ENCODE data around the gene PTPN22.

DNA sequence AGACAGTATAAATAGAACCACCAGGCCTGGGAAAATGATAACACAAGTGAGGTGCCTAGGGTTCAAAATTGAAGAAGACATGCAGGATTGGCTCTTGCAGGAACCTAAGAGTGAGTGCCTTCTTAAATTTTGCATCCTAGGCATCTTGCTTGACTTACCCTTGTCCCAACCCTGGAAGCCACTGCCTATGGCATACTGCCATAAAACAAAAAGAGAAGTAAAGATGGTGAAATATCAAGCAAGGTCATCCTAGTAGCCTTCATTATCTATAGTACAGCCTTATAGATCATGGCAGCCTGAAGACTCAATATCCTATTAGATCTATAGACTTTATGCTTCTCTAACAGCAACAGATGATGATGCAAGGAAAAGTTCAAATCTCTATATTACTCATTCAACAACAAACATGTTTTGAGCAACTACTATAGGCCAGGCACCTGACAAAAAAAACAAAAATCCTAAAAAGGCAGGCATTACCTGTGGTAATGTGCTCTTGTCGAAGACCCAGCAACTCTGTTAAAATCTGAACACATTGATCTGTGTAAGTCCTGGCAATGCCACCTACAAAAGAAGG, 26.8 kb upstream of the PTPN22 start:
- TF ChIP-seq, protein P1, sequence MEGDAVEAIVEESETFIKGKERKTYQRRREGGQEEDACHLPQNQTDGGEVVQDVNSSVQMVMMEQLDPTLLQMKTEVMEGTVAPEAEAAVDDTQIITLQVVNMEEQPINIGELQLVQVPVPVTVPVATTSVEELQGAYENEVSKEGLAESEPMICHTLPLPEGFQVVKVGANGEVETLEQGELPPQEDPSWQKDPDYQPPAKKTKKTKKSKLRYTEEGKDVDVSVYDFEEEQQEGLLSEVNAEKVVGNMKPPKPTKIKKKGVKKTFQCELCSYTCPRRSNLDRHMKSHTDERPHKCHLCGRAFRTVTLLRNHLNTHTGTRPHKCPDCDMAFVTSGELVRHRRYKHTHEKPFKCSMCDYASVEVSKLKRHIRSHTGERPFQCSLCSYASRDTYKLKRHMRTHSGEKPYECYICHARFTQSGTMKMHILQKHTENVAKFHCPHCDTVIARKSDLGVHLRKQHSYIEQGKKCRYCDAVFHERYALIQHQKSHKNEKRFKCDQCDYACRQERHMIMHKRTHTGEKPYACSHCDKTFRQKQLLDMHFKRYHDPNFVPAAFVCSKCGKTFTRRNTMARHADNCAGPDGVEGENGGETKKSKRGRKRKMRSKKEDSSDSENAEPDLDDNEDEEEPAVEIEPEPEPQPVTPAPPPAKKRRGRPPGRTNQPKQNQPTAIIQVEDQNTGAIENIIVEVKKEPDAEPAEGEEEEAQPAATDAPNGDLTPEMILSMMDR (IDR thresholded peaks at IDR 0.05; ENCODE audit: insufficient read depth, low read length, poor library complexity, severe bottlenecking) = no peak
- no peak for TF ChIP-seq EZH2phosphoT487 (conservative IDR thresholded peaks at IDR 0.05; ENCODE audit: low read length)

All from SU-DHL-6 (cell line).